IMR-90 (cell line): Measurements from ENCODE around the gene PDZD2. TPM values are rescaled to one million over a fixed set of nuclear protein-coding genes. Genes with fewer than 3 reads are reported as not detected.

Source experiments
- ATAC-seq: fragments of 200-7000 bp; cut with Tn5 transposase; 2 replicates; pipeline ENCODE4 v1.9.1; 2020; ENCODE audit warnings: low read depth, mild to moderate bottlenecking, moderate library complexity
- BruUV-seq: library from RNA; stranded (reverse); fragments of 400-500 nt; replicated peaks from 2 replicates; lab custom pipeline; 2021; lab: Mats Ljungman, UMichigan
- CTCF ChIA-PET: fragments of 300-600 bp; formaldehyde crosslinking; extraction: SDS; loops from one replicate; lab custom pipeline; 2021; ENCODE audit warnings: antibody characterized with exemption; lab: Yijun Ruan, JAX
- POLR2A ChIA-PET: fragments of 300-600 bp; sonication (Branson Sonifier 250); formaldehyde crosslinking; loops from one replicate; lab custom pipeline; 2022; ENCODE audit warnings: antibody characterized with exemption; ENCODE audit not compliant: unreplicated experiment; lab: Charles Lee
- DNase-seq: peaks from one replicate; pipeline ENCODE4 v3.0.0; 2013
- H2AFZ ChIP-seq: replicated peaks from 2 replicates; pipeline ENCODE3; 2013; ENCODE audit warnings: low read length, mild to moderate bottlenecking; ENCODE audit not compliant: poor library complexity
- H2AK5ac ChIP-seq: 2 replicates; pipeline ENCODE4 v1.6.1; 2013; ENCODE audit warnings: low read depth, low read length, inconsistent platforms
- H2AK9ac ChIP-seq: replicated peaks from 2 replicates; pipeline ENCODE3; 2013; ENCODE audit warnings: mild to moderate bottlenecking, low read depth, low read length, moderate library complexity; ENCODE audit not compliant: poor library complexity
- H2BK120ac ChIP-seq: 2 replicates; pipeline ENCODE4 v1.6.1; 2013; ENCODE audit warnings: low read depth, low read length, inconsistent platforms
- H2BK15ac ChIP-seq: 3 replicates; pipeline ENCODE4 v1.6.1; 2013; ENCODE audit warnings: low read depth, low read length, inconsistent platforms
- H2BK20ac ChIP-seq: 2 replicates; pipeline ENCODE4 v1.6.1; 2013; ENCODE audit warnings: low read depth, mild to moderate bottlenecking, inconsistent platforms, low read length, moderate library complexity
- H2BK5ac ChIP-seq: 2 replicates; pipeline ENCODE4 v1.6.1; 2013; ENCODE audit warnings: mild to moderate bottlenecking, low read depth, low read length, inconsistent platforms; ENCODE audit not compliant: poor library complexity, severe bottlenecking
- H3K14ac ChIP-seq: replicated peaks from 2 replicates; pipeline ENCODE4 v1.6.1; 2013; ENCODE audit warnings: low read depth, low read length, inconsistent platforms
- H3K18ac ChIP-seq: 2 replicates; pipeline ENCODE4 v1.6.1; 2013; ENCODE audit warnings: low read depth, low read length, control low read depth
- H3K23ac ChIP-seq: 2 replicates; pipeline ENCODE4 v1.6.1; 2013; ENCODE audit warnings: low read depth, low read length, inconsistent platforms
- H3K27ac ChIP-seq: 2 replicates; pipeline ENCODE4 v1.5.1; 2013; ENCODE audit warnings: mild to moderate bottlenecking, control low read depth, low read length; ENCODE audit not compliant: insufficient read depth
- H3K27me3 ChIP-seq: 2 replicates; pipeline ENCODE4 v1.6.1; 2013; ENCODE audit warnings: low read length; ENCODE audit not compliant: control insufficient read depth, insufficient read depth
- H3K36me3 ChIP-seq: 2 replicates; pipeline ENCODE4 v1.6.1; 2013; ENCODE audit warnings: low read length, mixed read lengths; ENCODE audit not compliant: control insufficient read depth, insufficient read depth
- H3K4ac ChIP-seq: 2 replicates; pipeline ENCODE4 v1.6.1; 2013; ENCODE audit warnings: low read depth, low read length, inconsistent platforms
- H3K4me1 ChIP-seq: 2 replicates; pipeline ENCODE4 v1.6.1; 2013; ENCODE audit warnings: low read length, mixed read lengths; ENCODE audit not compliant: control insufficient read depth, insufficient read depth
- H3K4me2 ChIP-seq: 2 replicates; pipeline ENCODE4 v1.6.1; 2013; ENCODE audit warnings: low read depth, mild to moderate bottlenecking, control low read depth, low read length, moderate library complexity
- H3K4me3 ChIP-seq: 2 replicates; pipeline ENCODE4 v1.5.1; 2013; ENCODE audit warnings: low read depth, mild to moderate bottlenecking, control low read depth, low read length, moderate library complexity; ENCODE audit not compliant: insufficient read depth
- H3K56ac ChIP-seq: 2 replicates; pipeline ENCODE4 v1.6.1; 2013; ENCODE audit warnings: low read length, inconsistent platforms; ENCODE audit not compliant: insufficient read depth; ENCODE audit errors: extremely low read depth
- H3K79me1 ChIP-seq, 2 experiments: 2 replicates each; pipeline ENCODE4 v1.6.1; 2013; ENCODE audit warnings: low read length in 2 of 2, inconsistent platforms in 1 of 2, low read depth in 1 of 2
- H3K9ac ChIP-seq: 2 replicates; pipeline ENCODE4 v1.6.1; 2013; ENCODE audit warnings: low read depth, low read length, control low read depth
- H3K9me1 ChIP-seq: 2 replicates; pipeline ENCODE4 v1.6.1; 2013; ENCODE audit warnings: low read length, inconsistent platforms; ENCODE audit not compliant: insufficient read depth
- H3K9me3 ChIP-seq: 2 replicates; pipeline ENCODE4 v1.6.1; 2013; ENCODE audit warnings: low read length; ENCODE audit not compliant: control insufficient read depth, insufficient read depth
- H4K20me1 ChIP-seq: 2 replicates; pipeline ENCODE4 v1.6.1; 2013; ENCODE audit warnings: low read length, inconsistent platforms; ENCODE audit not compliant: insufficient read depth
- H4K5ac ChIP-seq: 2 replicates; pipeline ENCODE4 v1.6.1; 2013; ENCODE audit warnings: mild to moderate bottlenecking, low read depth, low read length, control low read depth
- H4K8ac ChIP-seq, 2 experiments: 2 replicates each; pipeline ENCODE4 v1.6.1; 2013; ENCODE audit warnings: low read depth in 2 of 2, low read length in 2 of 2, control low read depth in 1 of 2, inconsistent platforms in 1 of 2
- H4K91ac ChIP-seq: 2 replicates; pipeline ENCODE4 v1.6.1; 2013; ENCODE audit warnings: low read depth, low read length, inconsistent platforms; ENCODE audit not compliant: insufficient read depth
- BHLHE40 ChIP-seq: fragments of 150-350 bp; IDR thresholded peaks from 2 replicates; pipeline ENCODE4 v1.6.1; 2016; ENCODE audit warnings: mild to moderate bottlenecking, low read depth, low read length
- CEBPB ChIP-seq: IDR thresholded peaks from 2 replicates; pipeline ENCODE4 v1.6.1; 2012; ENCODE audit warnings: low read depth, low read length, improper control_type of control experiment
- CHD1 ChIP-seq: IDR thresholded peaks from 2 replicates; pipeline ENCODE4 v1.6.1; 2012; ENCODE audit warnings: low read depth, low read length, improper control_type of control experiment
- FOS ChIP-seq: fragments of 150-350 bp; IDR thresholded peaks from 2 replicates; pipeline ENCODE4 v1.6.1; 2016; ENCODE audit warnings: low read depth, low read length
- MAFK ChIP-seq: IDR thresholded peaks from 2 replicates; pipeline ENCODE4 v1.6.1; 2012; ENCODE audit warnings: low read depth, low read length, improper control_type of control experiment
- MAZ ChIP-seq: IDR thresholded peaks from 2 replicates; pipeline ENCODE4 v1.6.1; 2012; ENCODE audit warnings: low read depth, mild to moderate bottlenecking, low read length, improper control_type of control experiment, moderate library complexity, borderline replicate concordance
- MXI1 ChIP-seq: IDR thresholded peaks from 2 replicates; pipeline ENCODE4 v1.6.1; 2012; ENCODE audit warnings: low read depth, mild to moderate bottlenecking, low read length, moderate library complexity, borderline replicate concordance
- NFE2L2 ChIP-seq: fragments of 150-350 bp; IDR thresholded peaks from 2 replicates; pipeline ENCODE4 v1.6.1; 2016; ENCODE audit warnings: low read depth, mild to moderate bottlenecking, low read length
- POLR2A ChIP-seq: IDR thresholded peaks from 2 replicates; pipeline ENCODE4 v1.6.1; 2012; ENCODE audit warnings: mild to moderate bottlenecking, low read depth, low read length
- RAD21 ChIP-seq: IDR thresholded peaks from 2 replicates; pipeline ENCODE4 v1.6.1; 2012; ENCODE audit warnings: low read length, improper control_type of control experiment
- RCOR1 ChIP-seq: IDR thresholded peaks from 2 replicates; pipeline ENCODE4 v1.6.1; 2012; ENCODE audit warnings: mild to moderate bottlenecking, low read length, improper control_type of control experiment; ENCODE audit not compliant: insufficient replicate concordance
- RFX5 ChIP-seq: IDR thresholded peaks from 2 replicates; pipeline ENCODE4 v1.8.0; 2012; ENCODE audit warnings: low read depth, mild to moderate bottlenecking, low read length, moderate library complexity
- SMC3 ChIP-seq: fragments of 150-350 bp; IDR thresholded peaks from 2 replicates; pipeline ENCODE4 v1.6.1; 2016; ENCODE audit warnings: low read depth, mild to moderate bottlenecking, antibody characterized with exemption, low read length, moderate library complexity
- WGBS, 2 experiments: methylation state at CpG; one replicate each; pipeline versions ENCODE4 v1.1.5 to v1.1.7; 2013; ENCODE audit warnings: missing lambda C conversion rate in 2 of 2; ENCODE audit not compliant: insufficient read length in 1 of 2; ENCODE audit errors: extremely low coverage in 2 of 2; 5-methylcytosine and 5-hydroxymethylcytosine counted together
- dilution Hi-C: fragments of 300-500 bp; cut with HindIII; formaldehyde crosslinking; loops from one replicate; pipeline ENCODE4 v1.14.3; 2018; ENCODE audit warnings: low sequenced_read_pairs; ENCODE audit not compliant: unreplicated experiment
- in situ Hi-C: fragments of 300-500 bp; cut with MboI; formaldehyde crosslinking; loops from 3 replicates; pipeline ENCODE4 v1.14.3; 2019; ENCODE audit warnings: low sequenced_read_pairs, inconsistent platforms, mixed read lengths
- intact Hi-C: fragments of 100-400 bp; cut with micrococcal nuclease; formaldehyde crosslinking; loops from 2 replicates; pipeline ENCODE4 v1.10.0; 2022
- polyA plus RNA-seq, 3 experiments: library from polyadenylated mRNA; depleted of rRNA; stranded (reverse); fragments of >200 nt; gene quantifications; 2 replicates each; pipeline ENCODE4 v1.2.3, GENCODE V29; 2012; ENCODE audit warnings: low replicate concordance in 1 of 3
- total RNA-seq: library from RNA; depleted of rRNA; stranded (reverse); fragments of >200 nt; gene quantifications from 2 replicates; pipeline ENCODE4 v1.2.3, GENCODE V29; 2012
- TF ChIP-seq, protein P1 (sequence below): fragments of 150-350 bp; IDR thresholded peaks from 2 replicates; pipeline ENCODE4 v1.6.1; 2016; ENCODE audit warnings: low read depth, mild to moderate bottlenecking, low read length, moderate library complexity, borderline replicate concordance
- TF ChIP-seq, protein P2 (sequence below): fragments of 150-350 bp; IDR thresholded peaks from 2 replicates; pipeline ENCODE4 v1.6.1; 2017; ENCODE audit warnings: mild to moderate bottlenecking, antibody characterized with exemption, low read length, low read depth
- TF ChIP-seq, protein P3 (sequence below): conservative IDR thresholded peaks from 2 replicates; pipeline ENCODE4 v1.5.1; 2012; ENCODE audit warnings: mild to moderate bottlenecking, low read depth, low read length, improper control_type of control experiment

PDZD2 gene
- total and polyA plus RNA-seq, 2 of the 4 experiments (the other 2 are of a cell fraction): under 0.01 to 0.02 TPM

DNA sequence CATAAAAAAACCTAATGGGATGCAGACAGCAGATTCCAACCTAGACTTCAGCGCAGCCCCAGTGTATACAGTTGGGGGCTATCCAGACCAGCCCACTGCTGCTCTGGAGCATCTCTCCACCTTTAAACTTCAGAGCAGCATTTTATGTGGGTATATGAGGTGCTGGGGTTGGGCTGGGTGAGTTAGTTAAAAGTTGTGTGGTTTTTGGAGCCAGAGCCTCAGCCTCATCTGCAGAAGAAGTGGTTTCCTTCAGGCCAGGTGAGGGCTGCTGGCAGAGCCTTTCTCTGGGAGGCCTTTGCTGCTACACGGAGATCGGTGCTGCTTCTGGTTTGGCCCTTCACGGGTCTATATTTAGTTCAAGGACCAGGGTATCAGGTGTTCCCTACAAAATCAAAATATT lies 228.3 kb downstream of the PDZD2 start:
- Histone ChIP-seq H3K27me3 (peaks cover 24% of the 10 kb centered on the region), H3K4me1 (no peaks in the 10 kb centered on the region), H3K9me1 (no peaks in the 10 kb centered on the region), H3K14ac (no peak overlapping the region), H3K9me3 (no peaks in the 10 kb centered on the region), H2BK20ac (no peak overlapping the region), H2AK9ac (no peak overlapping the region), H3K9ac (no peak overlapping the region), H3K4me3 (no peak overlapping the region), H2BK120ac (no peak overlapping the region), H3K27ac (no peak overlapping the region), H2AFZ (no peak overlapping the region), H3K18ac (no peak overlapping the region), H3K4me2 (no peak overlapping the region), H2AK5ac (no peak overlapping the region), H3K23ac (no peak overlapping the region), H4K5ac (no peak overlapping the region), H3K36me3 (no peaks in the 10 kb centered on the region), H4K91ac (no peak overlapping the region), H2BK5ac (no peak overlapping the region), H2BK15ac (no peak overlapping the region), H3K4ac (no peak overlapping the region), H3K56ac (no peak overlapping the region), H4K20me1 (no peaks in the 10 kb centered on the region), H4K8ac (no peak overlapping the region), H3K79me1 (no peaks in the 10 kb centered on the region)
- POLR2A ChIA-PET: interaction anchor here (0.6 kb wide), 1 partner anchor 35 kb away, joined by 4 read pairs; no protein-coding TSS in a partner anchor
- ATAC-seq: no peak
- WGBS, 2 experiments: no CpG with 5 or more reads among the region's 4 CpGs
- CTCF ChIA-PET: no interaction called here
- no peak for DNase-seq
- dilution Hi-C loops (no loop called here), in situ Hi-C loops (no loop called here), intact Hi-C loops (no loop called here)
- BruUV-seq: no TSS peak
- TF ChIP-seq MXI1 (no peak), NFE2L2 (no peak), MAFK (no peak), MAZ (no peak), RAD21 (no peak), RFX5 (no peak), SMC3 (no peak), CHD1 (no peak), BHLHE40 (no peak), CEBPB (no peak), FOS (no peak), POLR2A (no peak), RCOR1 (no peak)
- TF ChIP-seq, protein P1, sequence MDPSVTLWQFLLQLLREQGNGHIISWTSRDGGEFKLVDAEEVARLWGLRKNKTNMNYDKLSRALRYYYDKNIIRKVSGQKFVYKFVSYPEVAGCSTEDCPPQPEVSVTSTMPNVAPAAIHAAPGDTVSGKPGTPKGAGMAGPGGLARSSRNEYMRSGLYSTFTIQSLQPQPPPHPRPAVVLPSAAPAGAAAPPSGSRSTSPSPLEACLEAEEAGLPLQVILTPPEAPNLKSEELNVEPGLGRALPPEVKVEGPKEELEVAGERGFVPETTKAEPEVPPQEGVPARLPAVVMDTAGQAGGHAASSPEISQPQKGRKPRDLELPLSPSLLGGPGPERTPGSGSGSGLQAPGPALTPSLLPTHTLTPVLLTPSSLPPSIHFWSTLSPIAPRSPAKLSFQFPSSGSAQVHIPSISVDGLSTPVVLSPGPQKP: no peak
- TF ChIP-seq, protein P2, sequence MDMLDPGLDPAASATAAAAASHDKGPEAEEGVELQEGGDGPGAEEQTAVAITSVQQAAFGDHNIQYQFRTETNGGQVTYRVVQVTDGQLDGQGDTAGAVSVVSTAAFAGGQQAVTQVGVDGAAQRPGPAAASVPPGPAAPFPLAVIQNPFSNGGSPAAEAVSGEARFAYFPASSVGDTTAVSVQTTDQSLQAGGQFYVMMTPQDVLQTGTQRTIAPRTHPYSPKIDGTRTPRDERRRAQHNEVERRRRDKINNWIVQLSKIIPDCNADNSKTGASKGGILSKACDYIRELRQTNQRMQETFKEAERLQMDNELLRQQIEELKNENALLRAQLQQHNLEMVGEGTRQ: no peak
- TF ChIP-seq, protein P3, sequence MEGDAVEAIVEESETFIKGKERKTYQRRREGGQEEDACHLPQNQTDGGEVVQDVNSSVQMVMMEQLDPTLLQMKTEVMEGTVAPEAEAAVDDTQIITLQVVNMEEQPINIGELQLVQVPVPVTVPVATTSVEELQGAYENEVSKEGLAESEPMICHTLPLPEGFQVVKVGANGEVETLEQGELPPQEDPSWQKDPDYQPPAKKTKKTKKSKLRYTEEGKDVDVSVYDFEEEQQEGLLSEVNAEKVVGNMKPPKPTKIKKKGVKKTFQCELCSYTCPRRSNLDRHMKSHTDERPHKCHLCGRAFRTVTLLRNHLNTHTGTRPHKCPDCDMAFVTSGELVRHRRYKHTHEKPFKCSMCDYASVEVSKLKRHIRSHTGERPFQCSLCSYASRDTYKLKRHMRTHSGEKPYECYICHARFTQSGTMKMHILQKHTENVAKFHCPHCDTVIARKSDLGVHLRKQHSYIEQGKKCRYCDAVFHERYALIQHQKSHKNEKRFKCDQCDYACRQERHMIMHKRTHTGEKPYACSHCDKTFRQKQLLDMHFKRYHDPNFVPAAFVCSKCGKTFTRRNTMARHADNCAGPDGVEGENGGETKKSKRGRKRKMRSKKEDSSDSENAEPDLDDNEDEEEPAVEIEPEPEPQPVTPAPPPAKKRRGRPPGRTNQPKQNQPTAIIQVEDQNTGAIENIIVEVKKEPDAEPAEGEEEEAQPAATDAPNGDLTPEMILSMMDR: no peak
